ENCODE results near the gene ADISSP. TPM values are rescaled to one million over a fixed set of nuclear protein-coding genes. Genes with fewer than 3 reads are reported as not detected.
A peak's percentile ranks its signal among the peaks of the same experiment; 100 is the strongest.

ADISSP gene
- total RNA-seq, 1 donor from 2014 or later: 15.0 TPM

DNA sequence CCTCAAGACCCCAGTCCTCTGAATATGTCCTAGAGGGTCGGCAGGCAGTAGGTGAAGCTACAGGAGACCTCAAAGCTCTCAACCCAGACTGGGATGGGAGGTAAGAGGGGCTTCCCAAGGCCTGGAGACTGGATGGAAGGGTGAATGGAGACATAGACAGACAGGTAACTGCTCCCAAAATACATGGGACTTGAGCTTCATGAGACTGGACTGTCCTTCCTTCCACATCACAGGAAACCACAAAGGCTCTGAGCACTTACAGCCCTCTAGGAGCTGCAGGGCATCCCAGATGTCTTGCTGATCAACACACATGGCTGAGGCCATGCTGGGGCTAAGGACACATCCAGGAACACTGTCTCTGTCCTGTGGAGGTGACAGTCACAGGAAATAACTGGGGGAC, 23.5 kb downstream of the ADISSP start:
- no peak for DNase-seq (ENCODE audit: low read depth)
- H3K27me3 ChIP-seq (ENCODE audit: control insufficient read depth, insufficient read depth, low read length): peaks cover 7% of the 10 kb centered on the region
- H3K4me3 ChIP-seq (ENCODE audit: low read depth, low read length): no peak overlapping the region
- peak; percentile 70 for FAIRE-seq
- TF ChIP-seq, protein P1, sequence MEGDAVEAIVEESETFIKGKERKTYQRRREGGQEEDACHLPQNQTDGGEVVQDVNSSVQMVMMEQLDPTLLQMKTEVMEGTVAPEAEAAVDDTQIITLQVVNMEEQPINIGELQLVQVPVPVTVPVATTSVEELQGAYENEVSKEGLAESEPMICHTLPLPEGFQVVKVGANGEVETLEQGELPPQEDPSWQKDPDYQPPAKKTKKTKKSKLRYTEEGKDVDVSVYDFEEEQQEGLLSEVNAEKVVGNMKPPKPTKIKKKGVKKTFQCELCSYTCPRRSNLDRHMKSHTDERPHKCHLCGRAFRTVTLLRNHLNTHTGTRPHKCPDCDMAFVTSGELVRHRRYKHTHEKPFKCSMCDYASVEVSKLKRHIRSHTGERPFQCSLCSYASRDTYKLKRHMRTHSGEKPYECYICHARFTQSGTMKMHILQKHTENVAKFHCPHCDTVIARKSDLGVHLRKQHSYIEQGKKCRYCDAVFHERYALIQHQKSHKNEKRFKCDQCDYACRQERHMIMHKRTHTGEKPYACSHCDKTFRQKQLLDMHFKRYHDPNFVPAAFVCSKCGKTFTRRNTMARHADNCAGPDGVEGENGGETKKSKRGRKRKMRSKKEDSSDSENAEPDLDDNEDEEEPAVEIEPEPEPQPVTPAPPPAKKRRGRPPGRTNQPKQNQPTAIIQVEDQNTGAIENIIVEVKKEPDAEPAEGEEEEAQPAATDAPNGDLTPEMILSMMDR (IDR thresholded peaks at IDR 0.05; ENCODE audit: insufficient read depth, low read length, severe bottlenecking): no peak
- no peaks in the 10 kb centered on the region for H3K36me3 ChIP-seq (ENCODE audit: control insufficient read depth, insufficient read depth, low read length)

DNA sequence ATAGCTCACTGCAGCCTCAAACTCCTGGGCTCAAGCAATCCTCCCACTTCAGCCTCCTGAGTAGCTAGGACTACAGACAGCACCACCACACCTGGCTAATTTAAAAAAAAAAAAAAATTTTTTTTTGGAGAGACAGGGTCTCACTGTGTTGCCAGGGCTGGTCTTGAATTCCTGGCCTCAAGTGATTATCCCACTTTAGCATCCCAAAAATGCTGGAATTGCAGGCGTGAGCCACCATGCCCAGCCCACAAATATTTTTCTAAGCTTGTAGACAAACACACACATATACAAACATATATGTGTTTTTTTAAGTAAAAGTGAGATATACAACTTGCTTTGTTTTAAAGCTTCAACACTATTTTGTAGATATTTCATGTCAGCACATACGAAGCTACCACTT, 24.3 kb downstream of the ADISSP start:
- Histone ChIP-seq H3K27me3 (ENCODE audit: control insufficient read depth, insufficient read depth, low read length) (peaks cover 2% of the 10 kb centered on the region), H3K4me3 (ENCODE audit: low read depth, low read length) (no peak overlapping the region), H3K36me3 (ENCODE audit: control insufficient read depth, insufficient read depth, low read length) (no peaks in the 10 kb centered on the region)
- TF ChIP-seq, protein P1 (IDR thresholded peaks at IDR 0.05; ENCODE audit: insufficient read depth, low read length, severe bottlenecking): no peak
- DNase-seq (ENCODE audit: low read depth) (no peak), FAIRE-seq (no peak)

DNA sequence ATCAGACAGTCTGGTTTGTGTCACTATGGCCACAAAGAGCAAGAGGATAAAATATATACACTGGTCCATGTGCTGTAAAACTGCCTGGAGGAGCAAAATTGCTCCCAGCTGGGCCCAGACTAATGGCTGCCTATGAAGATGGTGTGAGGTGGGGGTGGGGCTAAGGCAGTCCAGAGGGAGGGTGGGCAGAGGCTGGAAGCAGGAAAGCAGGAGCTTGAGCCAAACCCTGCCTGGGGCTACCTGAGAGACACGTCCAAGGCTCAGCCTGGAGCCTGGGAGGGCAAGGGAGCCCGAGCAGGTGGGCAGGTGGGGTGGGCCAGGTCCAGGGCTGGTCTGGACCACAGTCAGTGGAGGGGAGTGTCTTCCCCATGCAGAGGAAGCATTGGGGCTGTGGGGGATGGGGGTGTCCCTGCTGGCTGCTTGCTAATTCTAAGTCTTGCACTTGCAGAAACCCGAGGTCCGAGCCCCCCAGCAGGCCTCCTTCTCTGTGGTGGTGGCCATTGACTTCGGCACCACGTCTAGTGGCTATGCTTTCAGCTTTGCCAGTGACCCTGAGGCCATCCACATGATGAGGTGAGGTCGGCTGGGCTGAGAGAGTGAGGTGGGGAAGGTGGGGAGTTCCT, 25.6 kb downstream of the ADISSP start:
- H3K36me3 ChIP-seq (ENCODE audit: control insufficient read depth, insufficient read depth, low read length): no peaks in the 10 kb centered on the region
- FAIRE-seq: no peak
- no peak for DNase-seq (ENCODE audit: low read depth)
- TF ChIP-seq, protein P1 (IDR thresholded peaks at IDR 0.05; ENCODE audit: insufficient read depth, low read length, severe bottlenecking): no peak
- peaks cover 2% of the 10 kb centered on the region for H3K27me3 ChIP-seq (ENCODE audit: control insufficient read depth, insufficient read depth, low read length)
- no peak overlapping the region for H3K4me3 ChIP-seq (ENCODE audit: low read depth, low read length)

DNA sequence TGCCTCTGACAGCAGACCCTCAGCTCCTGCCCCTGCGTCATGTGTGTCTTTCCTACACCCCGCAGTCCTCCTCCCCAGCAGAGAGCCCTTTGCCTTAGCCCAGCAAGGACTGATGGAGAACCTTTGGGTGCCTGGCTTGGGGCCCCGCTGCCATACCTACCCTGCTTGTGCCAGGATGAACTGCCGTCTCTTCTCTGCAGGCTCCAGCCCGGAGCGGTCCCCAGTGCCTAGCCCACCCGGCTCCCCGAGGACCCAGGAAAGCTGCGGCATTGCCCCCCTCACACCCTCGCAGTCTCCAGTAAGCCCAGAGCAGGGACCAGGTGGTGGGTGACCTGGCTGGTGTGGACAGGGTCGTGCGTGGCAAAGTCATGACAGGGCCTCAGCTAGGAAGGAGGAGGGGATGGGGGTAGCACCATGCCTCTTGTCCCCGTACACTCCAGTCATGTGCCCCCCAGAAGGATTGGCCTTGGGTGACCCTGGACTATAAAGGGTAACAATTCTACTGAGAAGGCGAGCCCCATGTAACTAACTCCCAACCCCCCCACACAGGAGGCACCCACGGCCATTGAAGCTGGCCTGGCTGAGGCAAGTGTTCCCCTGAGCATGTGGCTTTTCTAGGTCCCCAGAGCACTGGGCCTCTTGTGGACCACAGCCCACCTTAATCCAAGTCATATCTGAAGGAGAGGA, 26.8 kb downstream of the ADISSP start:
- FAIRE-seq: no peak
- Histone ChIP-seq H3K27me3 (ENCODE audit: control insufficient read depth, insufficient read depth, low read length) (peaks cover 2% of the 10 kb centered on the region), H3K4me3 (ENCODE audit: low read depth, low read length) (no peak overlapping the region), H3K36me3 (ENCODE audit: control insufficient read depth, insufficient read depth, low read length) (no peaks in the 10 kb centered on the region)
- TF ChIP-seq, protein P1 (IDR thresholded peaks at IDR 0.05; ENCODE audit: insufficient read depth, low read length, severe bottlenecking): no peak
- no peak for DNase-seq (ENCODE audit: low read depth)

DNA sequence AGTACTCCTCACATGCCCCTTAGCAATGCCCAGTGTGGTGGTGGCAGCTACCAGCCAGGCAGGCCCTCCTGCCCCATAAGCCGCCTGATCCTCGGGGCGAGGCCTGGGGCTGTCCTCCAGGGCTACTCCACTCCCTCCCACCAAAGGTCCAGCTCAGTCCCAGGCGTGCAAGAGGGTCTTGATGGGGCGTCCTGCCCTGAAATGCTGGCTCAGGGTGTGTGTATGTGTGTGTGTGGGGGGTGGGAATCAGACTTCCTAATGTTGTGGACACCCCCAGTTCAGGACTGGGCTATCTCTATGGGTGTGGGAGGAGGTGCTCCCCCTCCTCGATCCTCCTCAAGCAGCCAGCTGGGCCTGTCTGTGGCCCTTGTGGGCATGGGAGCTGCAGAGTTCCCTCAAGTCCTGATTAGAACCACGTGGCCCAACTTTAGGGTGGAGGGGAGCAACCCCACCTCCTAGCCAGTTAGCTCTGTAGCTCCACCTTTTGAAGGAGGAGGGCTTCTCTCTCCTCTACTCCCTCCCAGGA, 27.6 kb downstream of the ADISSP start:
- H3K36me3 ChIP-seq (ENCODE audit: control insufficient read depth, insufficient read depth, low read length): no peaks in the 10 kb centered on the region
- peaks cover 2% of the 10 kb centered on the region for H3K27me3 ChIP-seq (ENCODE audit: control insufficient read depth, insufficient read depth, low read length)
- DNase-seq (ENCODE audit: low read depth) (no peak), FAIRE-seq (no peak)
- H3K4me3 ChIP-seq (ENCODE audit: low read depth, low read length): no peak overlapping the region
- TF ChIP-seq, protein P1 (IDR thresholded peaks at IDR 0.05; ENCODE audit: insufficient read depth, low read length, severe bottlenecking): no peak
